Smooth muscle cell (in vitro differentiated cells): ENCODE data around the gene CDC42EP3. TPM values are rescaled to one million over a fixed set of nuclear protein-coding genes. Genes with fewer than 3 reads are reported as not detected.

Experiments
- DNase-seq: peaks from one replicate; lab custom pipeline; 2025; ENCODE audit not compliant: unreplicated experiment; lab: John Stamatoyannopoulos, UW
- H2AFZ ChIP-seq: fragments of 200-600 bp; sonication (generic); 2 replicates; pipeline ENCODE4 v1.6.0; 2016; ENCODE audit warnings: antibody characterized with exemption, low read depth, mild to moderate bottlenecking
- H3F3A ChIP-seq: fragments of 200-600 bp; sonication (generic); 2 replicates; pipeline ENCODE4 v1.6.0; 2017; ENCODE audit warnings: antibody characterized with exemption, low read depth
- H3K27ac ChIP-seq: fragments of 200-600 bp; sonication (generic); 2 replicates; pipeline ENCODE4 v1.5.1; 2016; ENCODE audit warnings: low read depth, mild to moderate bottlenecking
- H3K27me3 ChIP-seq: fragments of 200-600 bp; sonication (generic); 2 replicates; pipeline ENCODE4 v1.6.1; 2016; ENCODE audit warnings: low read depth, mild to moderate bottlenecking
- H3K36me3 ChIP-seq: fragments of 200-600 bp; sonication (generic); 2 replicates; pipeline ENCODE4 v1.5.1; 2016; ENCODE audit warnings: low read depth
- H3K4me1 ChIP-seq: fragments of 200-600 bp; sonication (generic); 2 replicates; pipeline ENCODE4 v1.5.1; 2016; ENCODE audit warnings: low read depth
- H3K4me2 ChIP-seq: fragments of 200-600 bp; sonication (generic); 2 replicates; pipeline ENCODE4 v1.6.0; 2016; ENCODE audit warnings: mild to moderate bottlenecking
- H3K4me3 ChIP-seq: fragments of 200-600 bp; sonication (generic); 2 replicates; pipeline ENCODE4 v1.5.1; 2016; ENCODE audit warnings: mild to moderate bottlenecking
- H3K79me2 ChIP-seq: fragments of 200-600 bp; sonication (generic); 2 replicates; pipeline ENCODE4 v1.6.0; 2016; ENCODE audit warnings: low read depth, mild to moderate bottlenecking
- H3K9ac ChIP-seq: fragments of 200-600 bp; sonication (generic); 2 replicates; pipeline ENCODE4 v1.6.0; 2016; ENCODE audit warnings: low read depth
- H3K9me3 ChIP-seq: fragments of 200-600 bp; sonication (generic); replicated peaks from 2 replicates; pipeline ENCODE4 v1.5.1; 2016; ENCODE audit warnings: low read depth
- H4K20me1 ChIP-seq: fragments of 200-600 bp; sonication (generic); 2 replicates; pipeline ENCODE4 v1.6.0; 2016; ENCODE audit warnings: low read depth
- CTCF ChIP-seq: fragments of 200-600 bp; sonication (generic); IDR thresholded peaks from 2 replicates; pipeline ENCODE4 v1.5.1; 2017; ENCODE audit warnings: borderline replicate concordance, mild to moderate bottlenecking, antibody characterized with exemption; ENCODE audit not compliant: insufficient read depth, poor library complexity, severe bottlenecking
- WGBS: methylation state at CpG from one replicate; pipeline ENCODE4 v1.1.7; 2016; ENCODE audit warnings: low lambda C conversion rate; 5-methylcytosine and 5-hydroxymethylcytosine counted together
- polyA plus RNA-seq: library from polyadenylated mRNA; unstranded; fragments of >200 nt; fragmentation: Nextera tagmentation; extraction: Ambion mirVana; gene quantifications from 2 replicates; pipeline ENCODE4 v1.2.1, GENCODE V29; 2016
- total RNA-seq: library from RNA; depleted of rRNA; stranded (reverse); fragments of >200 nt; gene quantifications from 2 replicates; pipeline ENCODE4 v1.2.3, GENCODE V29; 2014

The CDC42EP3 gene
- total and polyA plus RNA-seq, 2 experiments from 2014 or later: 40.0 to 51.1 TPM

DNA sequence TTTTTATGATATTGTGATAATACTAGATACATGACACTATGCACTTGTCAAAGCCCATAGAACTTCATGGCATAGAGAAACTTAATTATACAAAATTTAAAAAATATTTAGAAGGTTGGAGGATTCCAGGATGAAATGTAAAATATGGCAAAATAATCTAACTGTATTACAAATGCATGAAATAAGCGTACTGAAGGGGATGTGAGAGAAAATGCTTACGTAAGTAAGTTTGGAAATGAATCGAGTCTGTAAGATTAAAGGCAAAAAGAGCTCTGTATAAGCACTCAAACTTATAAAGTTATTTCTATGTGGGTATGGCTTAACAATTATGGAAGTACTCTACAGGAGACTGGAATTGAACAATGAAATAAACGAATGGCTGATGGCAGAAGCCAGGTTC is 13.4 kb upstream of the CDC42EP3 start:
- no peak overlapping the region for H2AFZ ChIP-seq
- H3K27ac ChIP-seq: no peak overlapping the region
- 91% methylated on average over 4 of the region's 4 CpGs for WGBS
- H4K20me1 ChIP-seq: no peaks in the 10 kb centered on the region
- no peaks in the 10 kb centered on the region for H3K9me3 ChIP-seq
- H3F3A ChIP-seq: peaks cover 4% of the 10 kb centered on the region
- peaks cover 8% of the 10 kb centered on the region for H3K4me1 ChIP-seq
- DNase-seq: no peak
- no peak for TF ChIP-seq CTCF
- H3K36me3 ChIP-seq: no peaks in the 10 kb centered on the region
- no peak overlapping the region for H3K9ac ChIP-seq
- no peak overlapping the region for H3K4me2 ChIP-seq
- no peaks in the 10 kb centered on the region for H3K27me3 ChIP-seq
- H3K79me2 ChIP-seq: no peaks in the 10 kb centered on the region
- no peak overlapping the region for H3K4me3 ChIP-seq

DNA sequence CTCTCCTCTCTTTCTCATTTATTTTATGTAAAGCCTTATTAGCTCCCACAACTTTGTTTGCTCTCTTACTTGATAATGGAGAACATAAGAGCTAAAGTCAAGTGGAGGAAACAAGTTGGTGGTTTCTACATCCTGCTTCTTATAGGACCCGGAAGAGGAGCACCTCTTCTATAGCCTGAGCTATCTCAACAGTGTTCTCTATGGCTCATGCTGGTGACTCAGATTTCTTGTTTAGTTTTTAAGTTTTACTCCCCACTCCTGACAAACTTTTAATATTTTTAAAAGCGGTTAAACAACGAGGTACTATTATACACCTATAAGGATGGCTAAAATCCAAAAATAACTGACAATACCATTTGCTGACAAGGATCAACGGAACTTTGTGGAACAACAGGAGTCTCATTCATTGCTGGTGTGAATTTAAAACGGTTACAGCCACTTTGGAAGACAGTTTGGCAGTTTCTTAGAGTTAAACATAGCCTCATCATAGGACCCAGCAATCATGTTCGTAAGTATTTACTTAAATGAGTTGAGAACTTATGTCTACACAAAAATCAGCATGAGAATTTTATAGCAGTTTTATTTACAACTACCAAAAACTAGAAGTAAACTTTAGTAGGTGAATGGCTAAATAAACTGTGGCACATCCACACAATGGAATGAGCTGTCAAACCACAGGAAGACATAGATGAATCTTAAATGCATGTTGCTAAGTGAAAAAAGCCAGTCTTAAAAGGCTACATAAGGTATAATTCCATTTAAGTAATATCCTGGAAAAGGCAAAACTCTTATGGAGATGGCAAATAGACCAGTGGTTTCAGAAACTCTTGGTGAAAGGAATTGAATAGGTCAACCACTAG is 12.7 kb upstream of the CDC42EP3 start:
- 92% methylated on average over 6 of the region's 6 CpGs for WGBS
- Histone ChIP-seq H3K4me2 (no peak overlapping the region), H2AFZ (no peak overlapping the region), H3K27me3 (no peaks in the 10 kb centered on the region), H4K20me1 (no peaks in the 10 kb centered on the region), H3K9me3 (no peaks in the 10 kb centered on the region), H3F3A (no peaks in the 10 kb centered on the region), H3K4me1 (peaks cover 6% of the 10 kb centered on the region), H3K9ac (no peak overlapping the region), H3K36me3 (no peaks in the 10 kb centered on the region), H3K4me3 (no peak overlapping the region), H3K79me2 (no peaks in the 10 kb centered on the region), H3K27ac (no peak overlapping the region)
- TF ChIP-seq CTCF: no peak
- DNase-seq: no peak

DNA sequence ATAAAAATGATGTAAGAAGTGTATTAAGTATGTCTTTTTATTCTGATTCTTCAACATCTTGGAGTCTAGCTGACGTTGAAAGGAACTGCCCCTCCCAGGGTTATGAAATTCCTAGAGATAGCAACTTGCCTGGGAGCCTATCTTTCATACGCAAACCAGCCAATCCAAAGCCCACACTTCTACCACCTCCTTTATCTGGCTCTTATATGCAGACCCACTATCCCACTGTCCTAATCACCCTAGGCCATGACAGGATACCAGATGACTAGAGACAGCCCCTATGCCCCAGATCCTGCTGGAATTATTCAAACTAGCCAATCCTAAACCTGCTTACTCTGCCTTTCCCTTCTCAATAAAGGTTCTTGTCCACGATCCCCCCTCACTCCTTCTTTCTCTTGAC is 11.8 kb upstream of the CDC42EP3 start:
- H3F3A ChIP-seq: no peaks in the 10 kb centered on the region
- H3K4me3 ChIP-seq: no peak overlapping the region
- no peaks in the 10 kb centered on the region for H3K79me2 ChIP-seq
- no peak overlapping the region for H3K4me2 ChIP-seq
- no peaks in the 10 kb centered on the region for H3K27me3 ChIP-seq
- TF ChIP-seq CTCF: no peak
- H2AFZ ChIP-seq: no peak overlapping the region
- WGBS: 83% methylated on average over 3 of the region's 3 CpGs
- no peaks in the 10 kb centered on the region for H3K4me1 ChIP-seq
- no peak overlapping the region for H3K9ac ChIP-seq
- DNase-seq: no peak
- no peak overlapping the region for H3K27ac ChIP-seq
- H4K20me1 ChIP-seq: no peaks in the 10 kb centered on the region
- no peaks in the 10 kb centered on the region for H3K9me3 ChIP-seq
- H3K36me3 ChIP-seq: no peaks in the 10 kb centered on the region

DNA sequence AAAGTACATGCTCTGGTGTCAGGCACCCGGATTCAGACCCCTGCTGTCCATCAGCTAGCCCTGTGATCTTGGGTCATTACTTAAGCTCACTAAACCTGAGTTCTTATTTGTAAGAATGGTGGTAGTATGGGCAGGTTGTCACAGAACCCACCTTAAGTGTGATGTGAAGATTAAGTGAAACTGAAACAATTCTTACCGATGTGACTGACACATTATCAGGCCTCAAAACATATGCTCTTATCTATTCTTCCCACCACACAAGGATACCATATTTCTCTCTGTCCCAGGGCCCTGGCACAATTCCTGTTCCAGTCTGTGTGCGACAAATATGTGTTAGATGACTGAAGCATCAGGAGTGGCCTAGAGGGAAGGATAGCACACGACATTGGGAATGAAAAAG is 11.0 kb upstream of the CDC42EP3 start:
- no peak overlapping the region for H3K9ac ChIP-seq
- H3K27ac ChIP-seq: no peak overlapping the region
- no peaks in the 10 kb centered on the region for H3K9me3 ChIP-seq
- no peaks in the 10 kb centered on the region for H3K27me3 ChIP-seq
- H3K4me2 ChIP-seq: no peak overlapping the region
- no peaks in the 10 kb centered on the region for H4K20me1 ChIP-seq
- no peaks in the 10 kb centered on the region for H3K79me2 ChIP-seq
- no peak overlapping the region for H2AFZ ChIP-seq
- 93% methylated on average over 4 of the region's 4 CpGs for WGBS
- H3K4me1 ChIP-seq: no peaks in the 10 kb centered on the region
- H3K36me3 ChIP-seq: no peaks in the 10 kb centered on the region
- DNase-seq: no peak
- H3K4me3 ChIP-seq: no peak overlapping the region
- TF ChIP-seq CTCF: no peak
- H3F3A ChIP-seq: no peaks in the 10 kb centered on the region
